Measurements from ENCODE around the gene PPARD. TPM values are rescaled to one million over a fixed set of nuclear protein-coding genes. Genes with fewer than 3 reads are reported as not detected.
"Not testable (repeated sequence)": the region's sequence is repeated elsewhere in the genome, so short reads cannot be mapped to it uniquely, and the experiment has no call there.

PPARD gene
- total and polyA plus RNA-seq, 2 of the 13 experiments (the other 11 are each of a cell fraction or from before 2014, with no cell fraction given): 6.1 to 13.3 TPM

GRCh38 chr6:35330541-35331119 is 11.7 kb upstream of the PPARD start:
- Histone ChIP-seq H4K20me1 (ENCODE audit: insufficient read depth, low read length) (no peaks in the 10 kb centered on the region), H3K27ac (ENCODE audit: extremely low read length, insufficient read depth, low read length) (no peak overlapping the region), H3K4me2 (ENCODE audit: low read depth, low read length) (no peak overlapping the region), H3K9ac (ENCODE audit: insufficient read depth, low read depth, low read length) (no peak overlapping the region), H3K79me2 (ENCODE audit: insufficient read depth, low read length) (no peaks in the 10 kb centered on the region), H3K27me3 (ENCODE audit: control insufficient read depth in 1 of 2, insufficient read depth in 2 of 2, low read length in 2 of 2) (no peaks in the 10 kb centered on the region), H3K9me3 (ENCODE audit: low read length) (no peaks in the 10 kb centered on the region), H3K4me1 (ENCODE audit: insufficient read depth, low read length) (peaks cover 53% of the 10 kb centered on the region), H3K36me3 (replicated peaks in 1 of 2; ENCODE audit: control insufficient read depth in 1 of 2, insufficient read depth in 2 of 2, low read length in 2 of 2) (no peaks in the 10 kb centered on the region), H2AFZ (ENCODE audit: low read length) (no peak overlapping the region), H3K4me3 (replicated peaks in 1 of 3; ENCODE audit: insufficient read depth in 1 of 3, low read depth in 2 of 3, low read length in 3 of 3) (no peak overlapping the region)
- ChIA-PET CTCF (ENCODE audit: low intra/inter-chr PET ratio, low total read pairs) (no interaction called here), POLR2A (interaction anchor here (1.2 kb wide), 1 partner anchor 12 kb away, joined by 5 read pairs; no protein-coding TSS in a partner anchor)
- no peak for TF ChIP-seq TRIM24 (CRISPR knock-in tag; IDR thresholded peaks at IDR 0.05)
- no peak for ATAC-seq
- DNase-seq (ENCODE audit: low spot score): no peak
- FAIRE-seq: no peak
- 69% methylated on average over 9 of the region's 9 CpGs for WGBS (ENCODE audit: low lambda C conversion rate)
- BruUV-seq (replicated peaks): no TSS peak
- in situ Hi-C loops (cut with HindIII; ENCODE audit: extremely low pct_ligation_motif_present, low pct_unique_long_range_greater_than_20kb) (loop anchor here (5.0 kb wide), 1 partner anchor 33 kb away; the partner anchor contains the start of gene DEF6), intact Hi-C loops (cut with micrococcal nuclease; ENCODE audit: unreplicated experiment) (no loop called here)

GRCh38 chr6:35332074-35332887 is 10.1 kb upstream of the PPARD start:
- not testable (repeated sequence) for BruUV-seq (replicated peaks)
- peak; percentile 74 for FAIRE-seq
- TF ChIP-seq ATF2 (CRISPR knock-in tag; IDR thresholded peaks at IDR 0.05) (peak; percentile 80), STAG1 (CRISPR knock-in tag; IDR thresholded peaks at IDR 0.05) (peak; percentile 47), MYC (CRISPR knock-in tag; IDR thresholded peaks at IDR 0.05; ENCODE audit: borderline replicate concordance) (0 out of 2 replicates have a peak, but pooled peaks have one; percentile 21), ZNF614 (CRISPR knock-in tag; IDR thresholded peaks at IDR 0.05; ENCODE audit: borderline replicate concordance) (peak; percentile 80; the same call in 1 of the 2 replicates), ZBTB33 (CRISPR knock-in tag; IDR thresholded peaks at IDR 0.05) (peak; percentile 36; the same call in 1 of the 2 replicates), FOXJ3 (CRISPR knock-in tag; IDR thresholded peaks at IDR 0.05; ENCODE audit: borderline replicate concordance) (peak; percentile 78), ZNF556 (CRISPR knock-in tag; IDR thresholded peaks at IDR 0.05; ENCODE audit: borderline replicate concordance) (peak; percentile 66; the same call in 1 of the 2 replicates), ZNF768 (CRISPR knock-in tag; IDR thresholded peaks at IDR 0.05) (peak; percentile 42; the same call in 1 of the 2 replicates), FOXK1 (CRISPR knock-in tag; IDR thresholded peaks at IDR 0.05; ENCODE audit: borderline replicate concordance, low read depth) (peak; percentile 88)
- TF ChIP-seq, protein P1, sequence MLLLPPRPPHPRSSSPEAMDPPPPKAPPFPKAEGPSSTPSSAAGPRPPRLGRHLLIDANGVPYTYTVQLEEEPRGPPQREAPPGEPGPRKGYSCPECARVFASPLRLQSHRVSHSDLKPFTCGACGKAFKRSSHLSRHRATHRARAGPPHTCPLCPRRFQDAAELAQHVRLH (CRISPR knock-in tag; IDR thresholded peaks at IDR 0.05; ENCODE audit: borderline replicate concordance, low read depth): peak; percentile 53; the same call in 1 of the 2 replicates

More at GRCh38 chr6:35332074-35332887, 10.1 kb upstream of the PPARD start:
- H3K4me1 ChIP-seq (ENCODE audit: insufficient read depth, low read length): peaks cover 49% of the 10 kb centered on the region
- H2AFZ ChIP-seq (ENCODE audit: low read length); H3K27me3 ChIP-seq (ENCODE audit: control insufficient read depth in 1 of 2, insufficient read depth in 2 of 2, low read length in 2 of 2); H3K9me3 ChIP-seq (ENCODE audit: low read length); H3K9ac ChIP-seq (ENCODE audit: insufficient read depth, low read depth, low read length); H4K20me1 ChIP-seq (ENCODE audit: insufficient read depth, low read length); H3K79me2 ChIP-seq (ENCODE audit: insufficient read depth, low read length); H3K36me3 ChIP-seq (replicated peaks in 1 of 2; ENCODE audit: control insufficient read depth in 1 of 2, insufficient read depth in 2 of 2, low read length in 2 of 2); intact Hi-C loops (cut with micrococcal nuclease; ENCODE audit: unreplicated experiment): not testable (repeated sequence)
- WGBS (ENCODE audit: low lambda C conversion rate): 0% methylated on average over 7 of the region's 9 CpGs
- ChIA-PET POLR2A (interaction anchor here (0.7 to 2.2 kb wide), 10 partner anchors 9 to 141 kb away, joined by 3 to 7 read pairs (median 4); partner anchors contain the start of genes FANCE, RPL10A and ZNF76), CTCF (ENCODE audit: low intra/inter-chr PET ratio, low total read pairs) (interaction anchor here (0.7 to 1.5 kb wide), 3 partner anchors 10 to 117 kb away, joined by 3 to 6 read pairs (median 3); partner anchors contain the start of gene DEF6)
- peak overlapping the region; percentile 8 for H3K27ac ChIP-seq (ENCODE audit: extremely low read length, insufficient read depth, low read length)
- peak; percentile 96 for DNase-seq (ENCODE audit: low spot score)
- H3K4me2 ChIP-seq (ENCODE audit: low read depth, low read length): peak overlapping the region; percentile 91
- peak; percentile 95 for ATAC-seq
- in situ Hi-C loops (cut with HindIII; ENCODE audit: extremely low pct_ligation_motif_present, low pct_unique_long_range_greater_than_20kb): loop anchor here (5.0 kb wide), 1 partner anchor 35 kb away; the partner anchor contains the start of gene DEF6
- peak overlapping the region in 2 of 3 experiments; percentile 14 to 51; a peak in 4 of 6 replicates for H3K4me3 ChIP-seq (replicated peaks in 1 of 3; ENCODE audit: insufficient read depth in 1 of 3, low read depth in 2 of 3, low read length in 3 of 3)

Measured in HepG2 (cell line).